GM21367 (cell line): ENCODE measurements around the gene CMTM5.
"Not testable (repeated sequence)": the region's sequence is repeated elsewhere in the genome, so short reads cannot be mapped to it uniquely, and the experiment has no call there.

Source experiments
- ATAC-seq: cut with Tn5 transposase; IDR thresholded peaks from one replicate; pipeline ENCODE4 v1.9.1; 2021; ENCODE audit not compliant: unreplicated experiment

The CMTM5 gene

DNA sequence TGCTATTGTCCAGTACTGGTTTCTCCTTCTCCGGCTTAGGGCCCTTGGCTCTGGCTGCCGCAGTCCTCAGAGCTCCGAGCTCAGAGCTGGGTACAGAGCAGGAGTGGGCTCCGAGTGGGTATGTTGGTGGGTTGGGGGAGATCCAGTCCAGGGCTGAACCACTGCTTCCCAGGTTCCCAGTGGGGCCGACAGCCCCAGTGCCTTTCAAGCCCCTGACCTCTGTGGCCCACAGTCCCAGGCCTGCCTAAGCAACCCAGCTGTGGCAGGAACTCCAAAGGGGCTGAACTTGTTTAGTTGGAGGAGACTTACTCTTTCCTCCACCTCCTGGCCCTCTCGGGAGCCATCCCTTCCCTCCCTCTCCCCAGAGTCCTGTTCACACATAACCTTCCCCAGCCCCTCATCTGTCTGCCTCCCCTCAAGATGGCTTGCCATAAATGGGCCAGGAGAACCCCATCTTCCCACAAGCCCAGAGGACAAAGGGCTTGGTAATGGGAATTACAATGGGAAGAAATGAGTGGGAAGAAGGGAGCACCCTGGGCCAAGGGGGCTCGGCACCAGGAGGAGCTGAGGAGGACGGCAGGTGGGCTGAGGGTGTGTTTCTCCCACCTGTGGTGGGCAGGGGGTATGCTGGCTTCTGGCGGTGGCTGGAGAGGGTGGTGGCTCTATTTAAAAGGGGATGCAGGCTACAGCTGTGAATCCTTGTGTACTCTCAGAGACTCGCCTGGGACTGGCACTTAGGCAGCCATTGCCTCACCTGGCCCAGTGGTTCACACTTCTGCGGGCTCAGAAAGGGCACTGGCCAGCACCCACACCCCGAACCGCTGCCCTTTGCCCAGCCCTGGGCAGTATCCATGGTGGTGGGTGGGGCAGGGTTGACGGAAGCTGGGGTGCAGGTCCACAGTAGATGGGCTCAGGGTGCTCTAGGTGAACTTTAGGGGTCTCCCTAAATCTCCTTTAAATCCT lies 35.0 kb downstream of the CMTM5 start:
- no peak for ATAC-seq

DNA sequence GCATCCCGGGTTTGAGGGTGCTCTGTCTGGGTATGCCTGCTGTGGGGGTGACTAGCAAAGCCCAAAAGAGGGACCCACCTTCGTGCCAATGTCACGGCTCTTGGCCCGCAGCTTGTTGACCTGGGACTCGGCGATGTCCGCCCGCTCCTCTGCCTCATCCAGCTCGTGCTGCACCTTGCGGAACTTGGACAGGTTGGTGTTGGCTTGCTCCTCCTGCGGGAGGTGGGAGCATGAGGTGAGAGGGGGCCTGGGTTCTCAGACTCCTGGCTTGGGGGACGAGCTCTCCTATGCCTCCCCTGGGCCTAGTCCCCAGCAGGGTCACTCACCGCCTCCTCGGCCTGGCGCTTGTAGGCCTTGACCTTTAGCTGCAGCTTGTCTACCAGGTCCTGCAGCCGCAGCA lies 36.8 kb downstream of the CMTM5 start:
- no peak for ATAC-seq

DNA sequence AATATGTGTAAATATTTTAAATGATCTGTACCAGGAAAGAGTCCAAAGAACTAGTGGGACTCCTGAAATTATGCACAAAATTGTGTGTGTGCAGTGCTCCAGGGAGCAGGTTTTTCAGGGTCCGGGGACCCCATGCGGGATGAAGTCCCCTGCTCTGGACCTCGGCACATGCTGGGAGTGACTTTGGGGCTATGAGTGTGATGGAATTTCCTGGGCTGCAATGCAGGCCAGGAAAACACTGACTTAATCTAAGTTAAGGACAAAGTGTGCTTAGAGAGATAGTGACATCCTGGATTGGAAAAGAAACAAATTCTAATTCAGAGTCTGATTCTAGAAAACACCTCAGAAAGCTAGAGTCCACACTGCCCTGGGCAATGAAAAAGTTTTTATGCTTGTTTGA lies 37.4 kb downstream of the CMTM5 start:
- ATAC-seq = no peak

DNA sequence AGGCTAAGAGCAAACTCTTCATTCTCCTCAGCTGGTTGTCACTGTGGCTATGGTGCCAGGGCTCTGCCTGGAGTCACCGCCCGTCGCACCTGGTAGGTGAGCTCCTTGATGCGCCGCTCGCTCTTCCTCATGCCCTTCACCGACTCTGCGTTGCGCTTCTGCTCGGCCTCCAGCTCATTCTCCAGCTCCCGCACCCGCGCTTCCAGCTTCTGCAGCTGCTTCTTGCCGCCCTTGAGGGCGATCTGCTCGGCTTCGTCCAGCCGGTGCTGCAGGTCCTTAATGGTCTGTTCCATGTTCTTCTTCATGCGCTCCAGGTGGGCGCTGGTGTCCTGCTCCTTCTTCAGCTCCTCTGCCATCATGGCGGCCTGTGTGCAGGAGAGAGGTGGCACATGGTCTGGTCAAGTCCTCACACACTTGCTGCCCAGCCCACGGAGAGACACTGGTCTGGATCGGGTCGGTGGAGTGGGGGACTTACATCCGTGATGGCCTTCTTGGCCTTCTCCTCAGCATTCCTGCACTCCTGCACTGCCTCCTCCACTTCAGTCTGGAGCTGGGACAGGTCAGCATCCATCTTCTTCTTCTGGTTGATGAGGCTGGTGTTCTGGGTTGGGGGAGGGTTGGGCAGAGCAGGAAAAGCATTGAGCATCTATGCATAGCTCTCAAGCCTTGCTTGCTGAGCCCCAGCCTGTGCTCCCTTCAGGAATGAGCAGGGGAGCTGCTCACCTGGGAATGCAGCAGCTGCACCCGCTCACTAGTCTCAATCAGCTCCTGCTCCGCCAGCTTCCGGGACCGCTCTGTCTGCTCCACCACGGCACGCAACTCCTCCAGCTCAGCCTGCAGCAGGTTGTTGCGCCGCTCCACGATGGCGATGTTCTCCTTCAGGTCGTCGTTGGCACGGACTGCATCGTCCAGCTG lies 38.3 kb downstream of the CMTM5 start:
- no peak for ATAC-seq

GRCh38 chr14:23415821-23416778 lies 39.3 kb downstream of the CMTM5 start:
- no peak for ATAC-seq

DNA sequence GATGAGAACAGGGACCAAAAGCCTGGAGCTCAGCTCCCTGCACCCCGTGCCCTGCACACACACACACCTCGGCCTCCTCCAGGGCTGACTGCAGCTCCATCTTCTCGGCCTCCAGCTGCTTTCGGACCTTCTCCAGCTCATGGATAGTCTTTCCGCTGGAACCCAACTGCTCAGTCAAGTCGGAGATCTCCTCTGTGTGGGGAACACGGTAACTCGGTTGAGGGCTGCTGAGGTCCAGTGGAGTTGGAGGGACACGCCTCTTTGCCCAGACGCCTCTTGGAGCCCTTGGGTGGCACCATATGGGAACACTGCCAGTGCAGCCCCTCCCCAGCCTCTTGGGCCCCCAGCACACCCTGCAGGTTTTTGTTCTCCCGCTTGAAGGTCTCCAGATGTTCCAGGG lies 40.0 kb downstream of the CMTM5 start:
- ATAC-seq = no peak

DNA sequence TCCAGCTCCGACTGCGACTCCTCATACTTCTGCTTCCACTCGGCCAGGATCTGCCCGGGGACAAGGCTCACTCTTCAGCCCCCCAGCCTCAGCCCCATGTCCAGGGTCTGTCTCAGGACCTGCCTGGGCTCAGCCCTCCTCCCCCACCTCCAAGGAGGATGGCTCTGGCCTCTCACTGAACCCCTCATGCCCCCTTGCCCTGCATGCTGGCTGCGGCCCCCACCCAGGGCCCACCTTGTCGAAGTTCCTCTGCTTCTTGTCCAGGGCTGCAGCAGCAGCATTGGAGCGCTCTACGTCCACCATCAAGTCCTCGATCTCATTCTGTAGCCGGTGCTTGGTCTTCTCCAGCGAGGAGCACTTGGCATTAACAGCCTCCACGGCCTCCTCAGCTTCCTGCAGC lies 40.4 kb downstream of the CMTM5 start:
- not testable (repeated sequence) for ATAC-seq

DNA sequence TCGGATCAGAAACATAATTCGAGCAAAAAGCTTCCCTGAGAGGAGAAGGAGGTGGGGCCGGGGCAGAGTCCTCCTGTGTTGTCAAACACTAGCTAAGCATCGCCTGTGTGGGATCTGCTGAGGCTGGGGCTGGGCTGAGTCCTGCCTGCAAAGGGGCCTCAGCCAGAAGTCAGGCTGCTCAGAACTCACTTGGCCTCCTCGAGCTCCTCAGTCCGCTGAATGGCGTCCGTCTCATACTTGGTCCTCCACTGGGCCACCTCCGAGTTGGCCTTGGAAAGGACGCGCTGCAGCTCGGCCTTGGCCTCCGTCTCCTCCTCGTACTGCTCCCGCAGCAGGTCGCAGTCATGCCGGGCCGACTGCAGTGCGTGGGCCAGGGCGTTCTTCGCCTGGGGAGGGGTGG lies 41.2 kb downstream of the CMTM5 start:
- ATAC-seq = no peak

DNA sequence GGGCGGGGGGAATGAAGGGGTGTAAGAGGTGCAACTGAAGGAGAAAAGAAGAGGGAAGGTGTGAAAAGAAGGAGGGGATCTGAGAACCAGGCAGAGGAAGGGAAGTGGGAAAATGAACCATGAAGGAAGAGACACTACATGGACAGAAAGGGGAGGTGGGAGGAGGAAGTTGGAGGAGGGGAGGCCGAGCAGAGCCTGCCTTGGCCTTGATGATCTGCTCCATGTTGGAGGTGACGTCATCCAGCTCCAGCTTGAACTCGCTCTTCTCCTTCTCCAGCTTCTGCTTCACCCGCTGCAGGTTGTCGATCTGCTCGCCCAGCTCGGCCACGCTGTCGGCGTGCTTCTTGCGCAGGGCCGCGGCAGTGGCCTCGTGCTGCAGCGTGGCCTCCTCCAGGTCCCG lies 42.8 kb downstream of the CMTM5 start:
- not testable (repeated sequence) for ATAC-seq

DNA sequence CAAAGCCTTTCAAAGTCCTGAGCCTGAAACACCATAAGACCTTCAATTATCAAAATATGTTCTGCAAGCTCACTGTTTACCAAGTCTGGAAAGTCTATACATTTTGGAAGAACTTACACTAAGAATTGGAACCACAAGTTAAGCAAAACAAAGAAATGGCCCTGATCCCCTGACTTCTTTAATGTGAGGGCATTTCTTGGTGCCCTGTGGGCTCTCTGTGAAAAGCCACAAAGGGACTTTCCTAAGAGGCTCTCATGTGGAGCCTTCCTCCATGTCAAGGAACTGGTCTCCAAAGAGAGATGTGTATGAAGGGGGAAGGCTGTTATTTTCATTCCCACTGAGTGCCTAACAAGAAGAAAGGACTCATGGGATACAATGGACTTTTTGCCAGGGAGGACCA lies 44.7 kb downstream of the CMTM5 start:
- no peak for ATAC-seq

DNA sequence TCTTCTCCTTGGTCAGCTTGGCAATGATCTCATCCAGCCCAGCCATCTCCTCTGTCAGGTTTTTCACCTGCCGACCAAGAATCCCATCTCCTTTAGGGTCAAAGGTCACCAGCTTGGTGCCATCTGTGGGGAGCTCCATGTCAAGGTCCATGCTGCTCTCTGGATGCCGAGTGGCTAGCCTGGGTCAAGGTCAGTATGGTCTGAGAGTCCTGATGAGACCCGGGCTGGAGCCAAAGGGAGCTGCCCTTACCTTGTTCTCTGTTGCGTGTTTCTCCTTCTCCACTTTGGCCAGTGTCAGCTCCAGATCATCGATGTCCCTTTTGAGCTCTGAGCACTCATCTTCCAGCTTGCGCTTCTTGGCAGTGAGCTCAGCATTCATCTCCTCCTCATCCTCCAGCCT lies 46.8 kb downstream of the CMTM5 start:
- ATAC-seq = no peak

DNA sequence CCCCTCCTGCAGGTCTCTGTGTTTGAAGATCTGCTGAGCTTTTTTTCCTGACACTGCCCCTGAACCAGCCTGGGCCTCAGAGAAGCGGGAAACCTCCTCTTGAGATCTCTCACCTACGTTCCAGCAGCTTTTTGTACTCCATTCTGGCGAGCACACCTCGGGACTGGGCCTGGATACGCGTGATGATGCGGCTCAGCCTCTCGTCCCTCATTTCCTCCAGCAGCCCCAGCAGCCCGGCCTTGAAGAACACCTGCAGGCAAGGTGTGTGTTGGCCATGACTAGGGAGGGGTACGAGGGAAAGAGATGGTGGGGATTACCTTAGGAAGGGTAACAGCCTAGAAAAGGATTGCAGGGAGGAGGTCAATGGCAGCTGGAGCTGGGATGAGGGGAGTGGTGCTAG lies 48.3 kb downstream of the CMTM5 start:
- ATAC-seq = no peak

GRCh38 chr14:23425798-23426197 lies 49.0 kb downstream of the CMTM5 start:
- ATAC-seq = not testable (repeated sequence)

GRCh38 chr14:23428686-23429495 lies 52.0 kb downstream of the CMTM5 start:
- ATAC-seq = no peak
